ENCODE measurements around the gene PPP4R4. TPM values are rescaled to one million over a fixed set of nuclear protein-coding genes. Genes with fewer than 3 reads are reported as not detected.
A peak's percentile ranks its signal among the peaks of the same experiment; 100 is the strongest.
"Not testable (repeated sequence)": the region's sequence is repeated elsewhere in the genome, so short reads cannot be mapped to it uniquely, and the experiment has no call there.

Gene PPP4R4
- total RNA-seq, 3 donors from 2014 or later (not counting 1 experiment from before 2014, with no cell fraction given) = 0.52 to 0.58 TPM; not detected in 1

GRCh38 chr14:94213021-94213420 lies 38.9 kb downstream of the PPP4R4 start:
- no peaks in the 10 kb centered on the region for H3K36me3 ChIP-seq (ENCODE audit: control insufficient read depth, insufficient read depth, low read length)
- H3K9me3 Mint-ChIP-seq = peaks cover 0 to 3% of the 10 kb centered on the region in 2 donors

GRCh38 chr14:94213741-94214140 lies 39.6 kb downstream of the PPP4R4 start:
- Mint-ChIP-seq H3K9me3 (peaks cover 0 to 5% of the 10 kb centered on the region in 2 donors), H3K27ac (no peak overlapping the region), H3K27me3 (ENCODE audit: low read depth in 2 of 2) (peaks cover 21 to 42% of the 10 kb centered on the region in 2 donors), H3K4me3 (no peak overlapping the region), H3K36me3 (no peaks in the 10 kb centered on the region), H3K4me1 (peaks cover 0 to 10% of the 10 kb centered on the region in 2 donors)
- Histone ChIP-seq H3K4me1 (ENCODE audit: control insufficient read depth, insufficient read depth, low read length) (no peaks in the 10 kb centered on the region), H3K27ac (ENCODE audit: low read length) (no peak overlapping the region), H3K4me3 (ENCODE audit: low read length) (no peak overlapping the region), H3K9me3 (ENCODE audit: control insufficient read depth, insufficient read depth, low read length) (no peaks in the 10 kb centered on the region), H3K27me3 (ENCODE audit: control insufficient read depth, insufficient read depth, low read length) (peaks cover 4% of the 10 kb centered on the region), H3K36me3 (ENCODE audit: control insufficient read depth, insufficient read depth, low read length) (no peaks in the 10 kb centered on the region)
- intact Hi-C loops (cut with micrococcal nuclease) = no loop called here
- ATAC-seq (no peak), DNase-seq (no peak)
- WGBS (ENCODE audit: insufficient coverage) = 0% methylated on average over 1 of the region's 2 CpGs
- TF ChIP-seq CTCF (IDR thresholded peaks at IDR 0.05) = no peak

More at GRCh38 chr14:94213021-94213420, 38.9 kb downstream of the PPP4R4 start:
- no peak overlapping the region for H3K27ac ChIP-seq (ENCODE audit: low read length)
- Mint-ChIP-seq H3K4me3 (no peak overlapping the region), H3K27me3 (ENCODE audit: low read depth in 2 of 2) (peaks cover 19 to 35% of the 10 kb centered on the region in 2 donors), H3K36me3 (no peaks in the 10 kb centered on the region), H3K27ac (no peak overlapping the region), H3K4me1 (peaks cover 0 to 3% of the 10 kb centered on the region in 2 donors)
- DNase-seq (no peak), ATAC-seq (no peak)
- peaks cover 4% of the 10 kb centered on the region for H3K27me3 ChIP-seq (ENCODE audit: control insufficient read depth, insufficient read depth, low read length)
- H3K4me3 ChIP-seq (ENCODE audit: low read length) = no peak overlapping the region
- TF ChIP-seq CTCF (IDR thresholded peaks at IDR 0.05) = no peak
- H3K9me3 ChIP-seq (ENCODE audit: control insufficient read depth, insufficient read depth, low read length) = no peaks in the 10 kb centered on the region
- intact Hi-C loops (cut with micrococcal nuclease) = no loop called here
- no peaks in the 10 kb centered on the region for H3K4me1 ChIP-seq (ENCODE audit: control insufficient read depth, insufficient read depth, low read length)
- no CpG with 5 or more reads among the region's 1 CpG for WGBS (ENCODE audit: insufficient coverage)

GRCh38 chr14:94217116-94217515 lies 43.0 kb downstream of the PPP4R4 start:
- no peak for ATAC-seq
- Histone ChIP-seq H3K4me1 (ENCODE audit: control insufficient read depth, insufficient read depth, low read length) (no peaks in the 10 kb centered on the region), H3K4me3 (ENCODE audit: low read length) (no peak overlapping the region), H3K36me3 (ENCODE audit: control insufficient read depth, insufficient read depth, low read length) (no peaks in the 10 kb centered on the region), H3K27me3 (ENCODE audit: control insufficient read depth, insufficient read depth, low read length) (no peaks in the 10 kb centered on the region), H3K9me3 (ENCODE audit: control insufficient read depth, insufficient read depth, low read length) (no peaks in the 10 kb centered on the region), H3K27ac (ENCODE audit: low read length) (no peak overlapping the region)
- H3K27me3 Mint-ChIP-seq (ENCODE audit: low read depth in 2 of 2) = peaks cover 16 to 55% of the 10 kb centered on the region in 2 donors
- H3K36me3 Mint-ChIP-seq = no peaks in the 10 kb centered on the region
- no peak for DNase-seq
- H3K27ac Mint-ChIP-seq = no peak overlapping the region
- H3K4me1 Mint-ChIP-seq = peaks cover 0 to 11% of the 10 kb centered on the region in 2 donors
- intact Hi-C loops (cut with micrococcal nuclease) = no loop called here
- no peak for TF ChIP-seq CTCF (IDR thresholded peaks at IDR 0.05)
- H3K9me3 Mint-ChIP-seq = peaks cover 0 to 6% of the 10 kb centered on the region in 2 donors
- 96% methylated on average over 2 of the region's 2 CpGs for WGBS (ENCODE audit: insufficient coverage)
- no peak overlapping the region for H3K4me3 Mint-ChIP-seq

- WGBS (ENCODE audit: insufficient coverage) = 82% methylated on average over 45 of the region's 47 CpGs
- H3K27me3 ChIP-seq (ENCODE audit: control insufficient read depth, insufficient read depth, low read length); H3K4me3 ChIP-seq (ENCODE audit: low read length); H3K27ac ChIP-seq (ENCODE audit: low read length); H3K27ac Mint-ChIP-seq; H3K4me1 ChIP-seq (ENCODE audit: control insufficient read depth, insufficient read depth, low read length); intact Hi-C loops (cut with micrococcal nuclease); DNase-seq; H3K36me3 Mint-ChIP-seq; H3K9me3 ChIP-seq (ENCODE audit: control insufficient read depth, insufficient read depth, low read length); ATAC-seq; H3K36me3 ChIP-seq (ENCODE audit: control insufficient read depth, insufficient read depth, low read length); H3K9me3 Mint-ChIP-seq: not testable (repeated sequence)
- Mint-ChIP-seq H3K4me3 (peak overlapping the region; percentile 28), H3K27me3 (ENCODE audit: low read depth in 2 of 2) (peaks cover 14 to 63% of the 10 kb centered on the region in 2 donors), H3K4me1 (peaks cover 0 to 11% of the 10 kb centered on the region in 2 donors)
These were observed 44.2 kb downstream of the PPP4R4 start for GRCh38 chr14:94218198-94218886.
